Measurements from ENCODE around the gene FCGBP.

GRCh38 chr19:39982883-39983282, 48.4 kb upstream of the FCGBP start:
- no peak for TF ChIP-seq POLR2A (IDR thresholded peaks at IDR 0.05; ENCODE audit: extremely low read depth, insufficient read length)
- TF ChIP-seq MAX (IDR thresholded peaks at IDR 0.05; ENCODE audit: low read depth, low read length) = no peak
- TF ChIP-seq MYC (IDR thresholded peaks at IDR 0.05; ENCODE audit: low read depth, low read length) = no peak
- no peak for TF ChIP-seq CTCF (IDR thresholded peaks at IDR 0.05; ENCODE audit: low read depth, low read length)
